KOPT-K1 (cell line): ENCODE results near the gene TPSAB1.
"Not testable (repeated sequence)": the region's sequence is repeated elsewhere in the genome, so short reads cannot be mapped to it uniquely, and the experiment has no call there.

Source experiments
- H3K27ac ChIP-seq: fragments of 200-600 bp; sonication (generic); 2 replicates; pipeline ENCODE4 v1.5.1; 2016; ENCODE audit warnings: antibody characterized with exemption, mild to moderate bottlenecking, low read depth, low read length; ENCODE audit not compliant: poor library complexity, severe bottlenecking
- H3K36me3 ChIP-seq: fragments of 200-600 bp; sonication (generic); 2 replicates; pipeline ENCODE4 v1.5.1; 2017; ENCODE audit warnings: antibody characterized with exemption, mild to moderate bottlenecking, low read length, moderate library complexity; ENCODE audit not compliant: insufficient read depth
- H3K9me3 ChIP-seq: fragments of 200-600 bp; sonication (generic); 2 replicates; pipeline ENCODE4 v1.5.1; 2017; ENCODE audit warnings: antibody characterized with exemption, low read length, mild to moderate bottlenecking; ENCODE audit not compliant: insufficient read depth, poor library complexity, severe bottlenecking

Gene TPSAB1

GRCh38 chr16:1217526-1217925, 23.0 kb upstream of the TPSAB1 start:
- H3K9me3 ChIP-seq = no peaks in the 10 kb centered on the region
- H3K36me3 ChIP-seq = no peaks in the 10 kb centered on the region
- no peak overlapping the region for H3K27ac ChIP-seq

DNA sequence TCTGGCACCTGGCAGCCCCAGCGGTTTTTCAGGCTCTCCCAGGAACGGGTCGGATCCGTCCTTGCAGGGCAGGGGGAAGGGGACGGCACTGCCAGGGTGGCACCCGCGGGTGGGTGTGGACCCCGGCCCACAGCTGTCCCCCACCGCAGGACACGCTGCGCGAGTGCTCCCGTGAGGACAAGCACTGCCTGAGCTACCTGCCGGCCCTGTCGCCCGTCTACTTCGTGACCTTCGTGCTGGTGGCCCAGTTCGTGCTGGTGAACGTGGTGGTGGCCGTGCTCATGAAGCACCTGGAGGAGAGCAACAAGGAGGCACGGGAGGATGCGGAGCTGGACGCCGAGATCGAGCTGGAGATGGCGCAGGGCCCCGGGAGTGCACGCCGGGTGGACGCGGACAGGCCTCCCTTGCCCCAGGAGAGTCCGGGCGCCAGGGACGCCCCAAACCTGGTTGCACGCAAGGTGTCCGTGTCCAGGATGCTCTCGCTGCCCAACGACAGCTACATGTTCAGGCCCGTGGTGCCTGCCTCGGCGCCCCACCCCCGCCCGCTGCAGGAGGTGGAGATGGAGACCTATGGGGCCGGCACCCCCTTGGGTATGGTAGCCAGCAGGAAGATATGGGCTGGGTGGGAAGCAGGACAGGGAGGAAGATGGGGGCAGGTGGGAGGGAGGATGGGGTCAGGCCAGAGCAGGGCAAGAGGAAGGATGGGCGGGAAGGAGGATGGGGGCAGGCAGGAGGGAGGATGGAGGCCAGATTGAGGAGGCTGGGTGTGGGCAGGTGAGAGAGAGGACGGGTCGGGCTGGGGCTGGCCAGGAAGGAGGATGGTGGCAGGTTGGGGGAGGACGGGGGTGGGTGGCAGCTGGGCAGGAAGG, 22.2 kb upstream of the TPSAB1 start:
- Histone ChIP-seq H3K9me3 (no peaks in the 10 kb centered on the region), H3K27ac (no peak overlapping the region), H3K36me3 (no peaks in the 10 kb centered on the region)

DNA sequence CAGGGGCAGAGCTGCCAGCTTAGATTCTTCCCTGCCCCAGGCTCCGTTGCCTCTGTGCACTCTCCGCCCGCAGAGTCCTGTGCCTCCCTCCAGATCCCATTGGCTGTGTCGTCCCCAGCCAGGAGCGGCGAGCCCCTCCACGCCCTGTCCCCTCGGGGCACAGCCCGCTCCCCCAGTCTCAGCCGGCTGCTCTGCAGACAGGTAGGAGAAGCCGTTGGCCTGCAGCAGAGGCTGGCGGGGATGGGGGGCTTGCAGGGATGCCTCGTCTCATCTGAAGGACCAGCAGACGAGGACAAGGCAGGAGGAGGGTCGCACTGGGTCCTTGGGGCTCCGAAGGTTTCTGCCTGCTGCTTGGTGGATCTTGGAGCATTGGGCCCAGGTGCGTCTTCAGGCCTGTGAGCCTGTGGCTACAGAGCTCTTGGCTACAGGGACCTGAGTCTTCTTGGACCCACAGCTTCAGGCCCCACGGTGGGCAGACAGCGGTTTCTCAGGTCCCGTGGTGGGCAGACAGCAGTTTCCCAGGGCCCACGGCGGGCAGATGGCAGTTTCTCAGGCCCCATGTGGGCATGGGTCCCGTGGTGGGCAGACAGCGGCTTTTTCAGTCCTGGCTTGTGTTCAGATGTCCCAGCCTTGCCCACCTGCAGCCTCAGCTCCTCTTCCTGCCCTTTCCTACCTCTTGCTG, 21.4 kb upstream of the TPSAB1 start:
- Histone ChIP-seq H3K36me3 (no peaks in the 10 kb centered on the region), H3K9me3 (no peaks in the 10 kb centered on the region), H3K27ac (no peak overlapping the region)

DNA sequence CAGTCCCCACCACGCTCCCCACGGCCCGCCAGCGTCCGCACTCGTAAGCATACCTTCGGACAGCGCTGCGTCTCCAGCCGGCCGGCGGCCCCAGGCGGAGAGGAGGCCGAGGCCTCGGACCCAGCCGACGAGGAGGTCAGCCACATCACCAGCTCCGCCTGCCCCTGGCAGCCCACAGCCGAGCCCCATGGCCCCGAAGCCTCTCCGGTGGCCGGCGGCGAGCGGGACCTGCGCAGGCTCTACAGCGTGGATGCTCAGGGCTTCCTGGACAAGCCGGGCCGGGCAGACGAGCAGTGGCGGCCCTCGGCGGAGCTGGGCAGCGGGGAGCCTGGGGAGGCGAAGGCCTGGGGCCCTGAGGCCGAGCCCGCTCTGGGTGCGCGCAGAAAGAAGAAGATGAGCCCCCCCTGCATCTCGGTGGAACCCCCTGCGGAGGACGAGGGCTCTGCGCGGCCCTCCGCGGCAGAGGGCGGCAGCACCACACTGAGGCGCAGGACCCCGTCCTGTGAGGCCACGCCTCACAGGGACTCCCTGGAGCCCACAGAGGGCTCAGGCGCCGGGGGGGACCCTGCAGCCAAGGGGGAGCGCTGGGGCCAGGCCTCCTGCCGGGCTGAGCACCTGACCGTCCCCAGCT, 20.3 kb upstream of the TPSAB1 start:
- Histone ChIP-seq H3K36me3 (no peaks in the 10 kb centered on the region), H3K27ac (no peak overlapping the region), H3K9me3 (no peaks in the 10 kb centered on the region)

DNA sequence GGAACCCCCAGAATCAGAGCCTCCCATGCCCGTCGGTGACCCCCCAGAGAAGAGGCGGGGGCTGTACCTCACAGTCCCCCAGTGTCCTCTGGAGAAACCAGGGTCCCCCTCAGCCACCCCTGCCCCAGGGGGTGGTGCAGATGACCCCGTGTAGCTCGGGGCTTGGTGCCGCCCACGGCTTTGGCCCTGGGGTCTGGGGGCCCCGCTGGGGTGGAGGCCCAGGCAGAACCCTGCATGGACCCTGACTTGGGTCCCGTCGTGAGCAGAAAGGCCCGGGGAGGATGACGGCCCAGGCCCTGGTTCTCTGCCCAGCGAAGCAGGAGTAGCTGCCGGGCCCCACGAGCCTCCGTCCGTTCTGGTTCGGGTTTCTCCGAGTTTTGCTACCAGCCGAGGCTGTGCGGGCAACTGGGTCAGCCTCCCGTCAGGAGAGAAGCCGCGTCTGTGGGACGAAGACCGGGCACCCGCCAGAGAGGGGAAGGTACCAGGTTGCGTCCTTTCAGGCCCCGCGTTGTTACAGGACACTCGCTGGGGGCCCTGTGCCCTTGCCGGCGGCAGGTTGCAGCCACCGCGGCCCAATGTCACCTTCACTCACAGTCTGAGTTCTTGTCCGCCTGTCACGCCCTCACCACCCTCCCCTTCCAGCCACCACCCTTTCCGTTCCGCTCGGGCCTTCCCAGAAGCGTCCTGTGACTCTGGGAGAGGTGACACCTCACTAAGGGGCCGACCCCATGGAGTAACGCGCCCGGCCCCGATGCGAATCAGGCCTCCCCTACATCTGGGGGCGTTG, 19.5 kb upstream of the TPSAB1 start:
- H3K9me3 ChIP-seq = no peaks in the 10 kb centered on the region
- no peaks in the 10 kb centered on the region for H3K36me3 ChIP-seq
- H3K27ac ChIP-seq = no peak overlapping the region

- Histone ChIP-seq H3K9me3 (no peaks in the 10 kb centered on the region), H3K36me3 (no peaks in the 10 kb centered on the region), H3K27ac (no peak overlapping the region)
Measured at GRCh38 chr16:1221628-1222552, 18.6 kb upstream of the TPSAB1 start.

DNA sequence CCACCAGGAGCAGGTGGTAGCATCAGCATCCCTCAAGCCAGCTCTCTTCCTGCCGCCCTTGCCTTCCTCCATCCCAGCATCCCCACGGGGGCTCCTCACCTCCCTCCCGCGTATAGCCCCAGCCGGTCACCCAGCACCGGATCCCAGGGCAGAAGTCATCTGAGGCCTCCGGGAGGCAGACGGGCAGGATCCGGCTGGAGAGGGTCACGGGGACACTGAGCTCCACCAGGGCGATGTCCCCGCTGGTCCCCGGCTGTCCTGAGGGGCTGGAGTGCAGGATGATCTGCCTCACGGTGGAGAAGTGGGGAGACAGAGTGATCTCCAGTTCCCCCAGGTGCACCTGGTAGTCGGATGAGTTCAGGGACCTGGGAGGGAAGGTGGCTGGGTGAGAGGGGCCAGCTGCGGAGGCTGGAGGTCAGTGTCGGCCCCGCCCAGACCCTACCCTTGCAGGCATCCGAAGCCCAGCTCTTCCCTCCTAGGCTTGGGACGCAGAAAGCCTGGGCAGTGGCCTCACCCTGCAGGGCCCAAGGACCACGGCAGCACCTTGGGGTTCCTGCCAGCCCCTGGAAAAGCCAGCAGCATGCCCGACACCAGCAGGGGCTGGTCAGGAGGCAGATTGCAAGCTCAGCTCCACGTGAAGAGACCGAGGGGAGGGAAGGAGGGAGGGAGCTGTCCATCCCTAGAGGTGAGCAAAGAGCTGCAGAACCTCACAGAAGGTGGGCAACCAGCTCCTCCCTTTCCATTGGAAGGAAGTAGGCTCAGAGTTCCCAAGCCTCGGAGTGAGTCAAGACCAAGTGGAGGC, 17.8 kb upstream of the TPSAB1 start:
- no peak overlapping the region for H3K27ac ChIP-seq
- H3K9me3 ChIP-seq = no peaks in the 10 kb centered on the region
- no peaks in the 10 kb centered on the region for H3K36me3 ChIP-seq

DNA sequence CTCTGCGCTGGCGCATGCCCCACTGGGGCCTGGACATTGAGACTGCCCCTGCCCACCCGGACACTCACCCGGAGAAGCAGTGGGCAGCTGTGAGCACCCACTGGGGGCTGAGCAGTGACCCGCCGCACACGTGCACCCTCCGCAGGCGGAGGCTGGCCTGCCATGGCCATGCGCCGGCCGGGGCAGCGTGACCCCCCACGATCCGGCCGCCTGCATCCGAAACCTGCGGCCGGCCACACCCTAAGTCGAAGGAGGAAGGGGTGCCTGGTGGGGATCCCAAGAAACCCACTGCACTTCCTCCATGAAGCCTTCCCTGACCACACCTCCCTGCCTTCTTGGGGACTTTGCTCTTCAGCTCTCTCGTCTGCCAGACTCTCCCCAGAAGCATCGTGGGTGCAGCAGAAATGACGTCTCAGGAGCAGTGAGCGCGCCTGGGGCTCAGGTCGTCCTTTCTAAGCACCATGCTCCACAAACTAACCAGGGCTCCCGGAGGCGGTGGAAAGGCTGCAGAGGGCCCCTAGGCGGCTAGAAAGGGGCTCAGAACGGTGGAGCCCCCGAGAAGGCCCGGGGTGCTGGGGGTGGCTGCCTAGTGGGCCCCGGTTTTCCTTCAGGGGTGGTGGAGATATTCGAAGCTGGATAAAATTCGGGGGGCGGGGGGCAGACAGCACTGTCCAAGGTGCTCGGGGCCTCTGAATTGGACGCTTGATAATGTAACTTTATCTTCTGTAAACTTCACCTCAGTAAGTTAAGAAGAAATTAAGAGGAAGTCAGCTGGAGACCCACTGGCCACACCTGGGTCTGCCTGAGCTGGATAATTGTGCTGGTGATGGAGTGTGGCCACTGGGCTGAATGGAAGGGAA, 16.9 kb upstream of the TPSAB1 start:
- H3K9me3 ChIP-seq = no peaks in the 10 kb centered on the region
- no peak overlapping the region for H3K27ac ChIP-seq
- H3K36me3 ChIP-seq = no peaks in the 10 kb centered on the region

DNA sequence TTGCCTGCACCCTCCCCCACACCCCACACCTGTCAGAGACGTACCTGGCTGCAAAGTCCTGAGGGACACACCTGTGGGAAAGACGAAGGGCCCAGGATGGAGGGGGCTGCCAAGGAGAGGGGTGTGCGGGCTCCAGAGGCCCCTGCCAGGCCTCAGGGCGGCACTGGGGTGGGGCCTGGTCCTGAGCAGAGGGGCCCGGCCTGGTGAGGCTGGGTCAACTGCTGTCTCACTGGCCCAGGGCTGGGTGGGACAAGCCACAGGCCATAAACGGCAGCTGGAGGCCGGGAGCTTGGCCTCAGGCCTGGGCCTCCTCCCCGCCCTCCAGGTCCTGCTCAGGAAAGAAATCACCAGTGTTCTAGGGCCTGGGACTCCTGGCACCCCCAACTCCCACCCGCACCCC, 15.9 kb upstream of the TPSAB1 start:
- no peaks in the 10 kb centered on the region for H3K9me3 ChIP-seq
- no peaks in the 10 kb centered on the region for H3K36me3 ChIP-seq
- H3K27ac ChIP-seq = no peak overlapping the region

DNA sequence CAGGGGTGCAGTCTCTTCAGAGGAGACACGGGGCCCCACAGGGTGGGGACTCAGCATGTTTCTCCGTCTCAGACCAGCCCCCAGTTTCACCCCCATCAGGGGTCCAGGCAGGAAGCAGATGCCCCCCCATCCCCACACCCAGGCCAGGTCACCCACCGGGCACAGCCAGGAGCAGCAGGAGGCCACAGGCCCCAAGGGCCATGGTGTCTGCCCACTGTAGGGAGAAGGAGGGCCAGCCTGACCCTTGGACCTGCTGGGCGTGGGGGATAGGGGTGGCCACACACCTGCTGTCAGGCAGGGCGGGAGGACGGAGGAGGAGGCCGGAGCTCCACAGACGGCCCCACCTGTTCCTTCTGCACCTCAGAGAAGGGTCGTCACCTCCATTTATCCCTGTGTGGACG, 15.5 kb upstream of the TPSAB1 start, which contains the start of gene TPSG1:
Gene TPSG1 (minus strand): TSS at position 218 of the 401 bp plus-strand sequence. CDS start 16 bp downstream, at position 202.
- H3K27ac ChIP-seq = no peak within 1 kb of the TSS
- no peaks in the 10 kb centered on the region for H3K36me3 ChIP-seq
- H3K9me3 ChIP-seq = no peaks in the 10 kb centered on the region

DNA sequence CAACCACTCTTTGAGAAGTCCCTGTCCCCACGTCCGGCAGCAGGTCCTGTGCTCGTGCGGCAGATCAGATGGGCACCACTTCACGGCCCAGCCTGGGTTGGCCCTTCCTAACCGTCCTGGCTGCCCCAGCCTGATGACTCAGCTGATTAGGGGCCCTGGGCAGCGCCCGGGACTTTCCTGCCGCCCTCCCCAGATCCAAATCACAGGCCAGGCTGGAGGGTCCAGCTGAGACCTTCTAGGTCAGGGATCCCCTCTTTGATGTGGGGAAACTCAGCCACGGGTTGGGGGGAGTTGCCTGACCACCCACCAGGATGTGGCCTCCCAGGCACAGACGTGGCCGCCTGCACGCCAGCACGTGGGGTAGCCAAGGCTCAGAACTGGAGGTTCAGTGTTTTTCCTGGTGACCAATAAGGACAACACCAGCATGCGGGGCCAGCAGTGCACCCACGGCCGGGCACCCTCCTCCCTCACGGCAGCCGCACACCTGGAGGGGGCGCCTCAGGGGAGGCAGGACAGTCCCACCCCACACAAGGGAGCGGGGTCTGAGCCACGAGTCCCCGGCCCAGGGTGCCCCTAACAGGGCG, 14.7 kb upstream of the TPSAB1 start:
- H3K27ac ChIP-seq, H3K9me3 ChIP-seq, H3K36me3 ChIP-seq: not testable (repeated sequence)

- H3K27ac ChIP-seq, H3K36me3 ChIP-seq, H3K9me3 ChIP-seq: not testable (repeated sequence)
Measured at GRCh38 chr16:1226692-1227091, 13.8 kb upstream of the TPSAB1 start.
